GM12878 (cell line): ENCODE results near the gene TEF. TPM values are rescaled to one million over a fixed set of nuclear protein-coding genes. Genes with fewer than 3 reads are reported as not detected.

ENCODE experiments used
- ATAC-seq: fragments of 200-7000 bp; cut with Tn5 transposase; 3 replicates; pipeline ENCODE4 v1.9.1; 2020; ENCODE audit warnings: mild to moderate bottlenecking, moderate library complexity
- BruUV-seq: library from RNA; stranded (reverse); fragments of 400-500 nt; replicated peaks from 2 replicates; lab custom pipeline; 2021; lab: Mats Ljungman, UMichigan
- CTCF ChIA-PET: fragments of 300-600 bp; sonication (Branson Sonifier 250); formaldehyde crosslinking; extraction: SDS; loops from one replicate; lab custom pipeline; 2021; ENCODE audit warnings: inconsistent platforms; lab: Yijun Ruan, JAX
- POLR2A ChIA-PET: fragments of 350-600 bp; formaldehyde crosslinking; extraction: SDS; loops from one replicate; lab custom pipeline; 2021; ENCODE audit warnings: inconsistent platforms; lab: Charles Lee
- RAD21 ChIA-PET: fragments of 300-600 bp; sonication (Branson Sonifier 250); formaldehyde crosslinking; loops from one replicate; lab custom pipeline; 2023; ENCODE audit warnings: antibody characterized with exemption; ENCODE audit not compliant: unreplicated experiment; lab: Charles Lee
- SMC1A ChIA-PET: fragments of 300-600 bp; sonication (Branson Sonifier 250); formaldehyde crosslinking; loops from one replicate; lab custom pipeline; 2023; ENCODE audit not compliant: unreplicated experiment, uncharacterized antibody; lab: Charles Lee
- DNase-seq: peaks from one replicate; pipeline ENCODE4 v3.0.0-alpha.2; 2011; ENCODE audit warnings: low read depth, low spot score
- FAIRE-seq: peaks from 3 replicates; lab custom pipeline; 2011; peaks lifted over from hg19 to GRCh38; lab: Jason Lieb, UNC
- H2AFZ ChIP-seq: 2 replicates; pipeline ENCODE4 v1.6.0; 2011; ENCODE audit warnings: low read depth, low read length, control low read depth; ENCODE audit not compliant: control insufficient read depth
- H3K27ac ChIP-seq: 2 replicates; pipeline ENCODE4 v1.5.1; 2011; ENCODE audit warnings: control low read depth; ENCODE audit not compliant: control insufficient read depth, insufficient read depth
- H3K27me3 ChIP-seq, 2 experiments: replicated peaks in 1 of 2; 2 replicates each; pipeline versions ENCODE4 v1.6.0 to v1.6.1; 2011; ENCODE audit warnings: low read length in 1 of 2; ENCODE audit not compliant: control insufficient read depth in 2 of 2, insufficient read depth in 2 of 2
- H3K36me3 ChIP-seq, 2 experiments: 2 replicates each; pipeline ENCODE4 v1.5.1; 2011; ENCODE audit warnings: low read length in 1 of 2; ENCODE audit not compliant: control insufficient read depth in 2 of 2, insufficient read depth in 2 of 2
- H3K4me1 ChIP-seq: 2 replicates; pipeline ENCODE4 v1.6.1; 2011; ENCODE audit warnings: mild to moderate bottlenecking, low read length, moderate library complexity, mixed read lengths; ENCODE audit not compliant: control insufficient read depth, insufficient read depth
- H3K4me2 ChIP-seq: 2 replicates; pipeline ENCODE4 v1.6.0; 2011; ENCODE audit warnings: control low read depth; ENCODE audit not compliant: control insufficient read depth, insufficient read depth
- H3K4me3 ChIP-seq: fragments of 200-600 bp; sonication (generic); 2 replicates; pipeline ENCODE4 v1.5.1; 2016
- H3K79me2 ChIP-seq: 2 replicates; pipeline ENCODE4 v1.6.0; 2011; ENCODE audit warnings: low read length; ENCODE audit not compliant: control insufficient read depth, insufficient read depth
- H3K9ac ChIP-seq: 2 replicates; pipeline ENCODE4 v1.8.0; 2011; ENCODE audit warnings: low read length, control low read depth, mixed read lengths; ENCODE audit not compliant: control insufficient read depth, insufficient read depth
- H3K9me3 ChIP-seq: replicated peaks from 3 replicates; pipeline ENCODE4 v1.5.1; 2011; ENCODE audit warnings: mild to moderate bottlenecking, low read length; ENCODE audit not compliant: control insufficient read depth, insufficient read depth
- H4K20me1 ChIP-seq: 2 replicates; pipeline ENCODE4 v1.6.0; 2011; ENCODE audit not compliant: control insufficient read depth, insufficient read depth
- CEBPZ ChIP-seq: fragments of 150-350 bp; IDR thresholded peaks from 2 replicates; pipeline ENCODE4 v1.6.1; 2016; ENCODE audit warnings: low read depth, low read length
- ESRRA ChIP-seq: IDR thresholded peaks from 2 replicates; pipeline ENCODE4 v1.6.1; 2012; ENCODE audit warnings: mild to moderate bottlenecking, low read length, improper control_type of control experiment
- HSF1 ChIP-seq: fragments of 150-350 bp; IDR thresholded peaks from 2 replicates; pipeline ENCODE4 v1.6.1; 2014; ENCODE audit warnings: mild to moderate bottlenecking, low read depth, low read length
- KAT2A ChIP-seq: conservative IDR thresholded peaks from 2 replicates; pipeline ENCODE4 v1.6.1; 2011; ENCODE audit warnings: low read depth, low read length; ENCODE audit not compliant: control insufficient read depth
- MEF2A ChIP-seq: IDR thresholded peaks from 2 replicates; pipeline ENCODE4 v1.6.1; 2011; ENCODE audit warnings: low read depth, mild to moderate bottlenecking, low read length, moderate library complexity; ENCODE audit not compliant: insufficient read depth
- NFYA ChIP-seq: IDR thresholded peaks from 2 replicates; pipeline ENCODE4 v1.6.1; 2011; ENCODE audit warnings: low read depth, mild to moderate bottlenecking, low read length, improper control_type of control experiment, borderline replicate concordance
- PKNOX1 ChIP-seq: fragments of 450-650 bp; IDR thresholded peaks from 2 replicates; pipeline ENCODE4 v1.6.1; 2016; ENCODE audit warnings: mild to moderate bottlenecking
- POLR2A ChIP-seq: IDR thresholded peaks from 2 replicates; pipeline ENCODE4 v1.6.1; 2011; ENCODE audit warnings: low read depth, mild to moderate bottlenecking, low read length
- SMAD5 ChIP-seq: IDR thresholded peaks from 2 replicates; pipeline ENCODE4 v1.6.1; 2016; ENCODE audit warnings: antibody characterized with exemption, low read depth
- TCF7 ChIP-seq: IDR thresholded peaks from 2 replicates; pipeline ENCODE4 v1.6.1; 2014; ENCODE audit warnings: antibody characterized with exemption, borderline replicate concordance
- YBX1 ChIP-seq: fragments of 450-650 bp; IDR thresholded peaks from 2 replicates; pipeline ENCODE4 v1.6.1; 2016; ENCODE audit warnings: antibody characterized with exemption
- ZNF24 ChIP-seq: fragments of 450-650 bp; IDR thresholded peaks from 2 replicates; pipeline ENCODE4 v1.6.1; 2017; ENCODE audit warnings: antibody characterized with exemption, mild to moderate bottlenecking
- ZNF592 ChIP-seq: fragments of 450-650 bp; IDR thresholded peaks from 2 replicates; pipeline ENCODE4 v1.6.1; 2017; ENCODE audit warnings: mild to moderate bottlenecking, moderate library complexity
- WGBS: methylation state at CpG from one replicate; pipeline ENCODE4 v1.1.6; 2016; ENCODE audit warnings: low lambda C conversion rate; ENCODE audit not compliant: insufficient replicate concordance, insufficient coverage; ENCODE audit errors: missing lambda C conversion rate; 5-methylcytosine and 5-hydroxymethylcytosine counted together
- in situ Hi-C: fragments of 300-500 bp; cut with MboI; formaldehyde crosslinking; loops from 9 replicates; pipeline ENCODE4 v1.14.3; 2018; ENCODE audit warnings: mixed read lengths
- intact Hi-C: fragments of 100-400 bp; cut with micrococcal nuclease; formaldehyde crosslinking; loops from one replicate; pipeline ENCODE4 v1.14.2; 2022; ENCODE audit not compliant: unreplicated experiment
- polyA plus RNA-seq, 11 experiments: library from polyadenylated mRNA; depleted of rRNA in 4 of 11; unstranded in 6 of 11; stranded (reverse) in 5 of 11; fragments of >200 nt; fragmentation: Nextera tagmentation in 4 of 11; fragmentation: Illumina TruSeq in 1 of 11; extraction: Ambion mirVana in 4 of 11; extraction: Trizol in 1 of 11; gene quantifications; 1 replicate in 1 of 11; 2 replicates in 10 of 11; pipeline versions ENCODE4 v1.2.1 to v1.2.3, GENCODE V29; 2011 to 2016; ENCODE audit warnings: inconsistent platforms in 2 of 11, missing spikeins in 2 of 11, low read depth in 1 of 11
- total RNA-seq, 4 experiments: library from RNA; depleted of rRNA in 3 of 4; stranded (reverse); fragments of >200 nt in 3 of 4; fragmentation: Illumina TruSeq in 1 of 4; extraction: Trizol in 1 of 4; gene quantifications; 2 replicates each; pipeline versions ENCODE4 v1.2.1 to v1.2.3, GENCODE V29; 2013 to 2021

TEF gene
- total and polyA plus RNA-seq, 10 of the 15 experiments (the other 5 are each of a cell fraction or from before 2014, with no cell fraction given), result 0.23 to 4.9 (median 3.2) TPM

GRCh38 chr22:41429232-41429950 lies 47.6 kb downstream of the TEF start:
- FAIRE-seq, result no peak
- SMC1A ChIA-PET, result interaction anchor here (0.6 kb wide), 1 partner anchor 378 kb away, joined by 3 read pairs; no protein-coding TSS in a partner anchor

More at GRCh38 chr22:41429232-41429950, 47.6 kb downstream of the TEF start:
- peaks cover 0 to 4% of the 10 kb centered on the region in 2 experiments; a peak in 2 of 4 replicates for H3K36me3 ChIP-seq
- intact Hi-C loops (no loop called here), in situ Hi-C loops (no loop called here)
- ChIA-PET CTCF (no interaction called here), RAD21 (no interaction called here), POLR2A (interaction anchor here (0.6 kb wide), 1 partner anchor 9 kb away, joined by 3 read pairs; no protein-coding TSS in a partner anchor)
- H2AFZ ChIP-seq, result no peak overlapping the region
- TF ChIP-seq KAT2A (no peak), POLR2A (no peak), TCF7 (no peak), ESRRA (no peak), MEF2A (no peak), CEBPZ (no peak), SMAD5 (no peak), ZNF24 (no peak), ZNF592 (no peak), YBX1 (no peak), NFYA (no peak), PKNOX1 (no peak), HSF1 (no peak)
- H3K4me3 ChIP-seq, result no peak overlapping the region
- H3K4me2 ChIP-seq, result no peak overlapping the region
- no peak overlapping the region for H3K27ac ChIP-seq
- H3K79me2 ChIP-seq, result no peaks in the 10 kb centered on the region; the same call in 1 of the 2 replicates
- no peak for DNase-seq
- 90% methylated on average over 13 of the region's 13 CpGs for WGBS
- H3K4me1 ChIP-seq, result no peaks in the 10 kb centered on the region
- no peaks in the 10 kb centered on the region for H3K27me3 ChIP-seq
- H3K9me3 ChIP-seq, result no peaks in the 10 kb centered on the region
- no peak for ATAC-seq
- BruUV-seq, result no TSS peak
- no peaks in the 10 kb centered on the region; the same call in 1 of the 2 replicates for H4K20me1 ChIP-seq
- no peak overlapping the region for H3K9ac ChIP-seq
